K562 (cell line): ENCODE data around the gene SOX15. TPM values are rescaled to one million over a fixed set of nuclear protein-coding genes. Genes with fewer than 3 reads are reported as not detected.

Experiments
- ESRRA ChIP-seq: fragments of 450-650 bp; IDR thresholded peaks from 2 replicates; pipeline ENCODE4 v1.6.1; 2014; ENCODE audit warnings: low read depth, mild to moderate bottlenecking, moderate library complexity, borderline replicate concordance
- FOXK2 ChIP-seq, 2 experiments: fragments of 450-650 bp; IDR thresholded peaks in 1 of 2; conservative IDR thresholded peaks in 1 of 2; 2 replicates each; pipeline ENCODE4 v1.6.1; 2016; ENCODE audit warnings: low read depth in 2 of 2, mild to moderate bottlenecking in 1 of 2
- FOXP1 ChIP-seq: sonication (generic); formaldehyde crosslinking; IDR thresholded peaks from 2 replicates; pipeline ENCODE4 v1.8.0; 2022; ENCODE audit warnings: mild to moderate bottlenecking, missing genetic modification reagents
- GABPB1 ChIP-seq: sonication (generic); formaldehyde crosslinking; IDR thresholded peaks from 2 replicates; pipeline ENCODE4 v1.8.0; 2022; ENCODE audit warnings: mild to moderate bottlenecking, missing genetic modification reagents
- HDAC1 ChIP-seq, 2 experiments: fragments of 450-650 bp; IDR thresholded peaks; 2 replicates each; pipeline ENCODE4 v1.6.1; 2016 to 2017; ENCODE audit warnings: inconsistent platforms in 1 of 2, mild to moderate bottlenecking in 1 of 2, moderate library complexity in 1 of 2
- JUN ChIP-seq, 2 experiments: sonication (generic) in 1 of 2; formaldehyde crosslinking in 1 of 2; IDR thresholded peaks; 2 replicates each; pipeline versions ENCODE4 v1.6.1 to v1.8.0; 2012 to 2022; ENCODE audit warnings: borderline replicate concordance in 2 of 2, mild to moderate bottlenecking in 2 of 2, improper control_type of control experiment in 1 of 2, low read depth in 1 of 2, low read length in 1 of 2, missing genetic modification reagents in 1 of 2
- L3MBTL2 ChIP-seq: fragments of 450-650 bp; IDR thresholded peaks from 2 replicates; pipeline ENCODE4 v1.6.1; 2016; ENCODE audit warnings: mild to moderate bottlenecking, moderate library complexity
- MYC ChIP-seq, 2 experiments: fragments of 250-450 bp in 1 of 2; sonication (Bioruptor Pico) in 1 of 2; IDR thresholded peaks; 2 replicates each; pipeline versions ENCODE4 v1.5.1 to v1.6.1; 2012 to 2021; ENCODE audit warnings: low read depth in 2 of 2, borderline replicate concordance in 1 of 2, improper control_type of control experiment in 1 of 2, low read length in 1 of 2, mild to moderate bottlenecking in 1 of 2, moderate library complexity in 1 of 2
- NFIC ChIP-seq: fragments of 450-650 bp; IDR thresholded peaks from 2 replicates; pipeline ENCODE4 v1.6.1; 2017; ENCODE audit warnings: mild to moderate bottlenecking, inconsistent platforms
- NR2C1 ChIP-seq, 2 experiments: fragments of 450-650 bp; IDR thresholded peaks; 2 replicates each; pipeline ENCODE4 v1.6.1; 2017; ENCODE audit warnings: mild to moderate bottlenecking in 2 of 2, antibody characterized with exemption in 1 of 2, inconsistent platforms in 1 of 2, missing compliant biosample characterization in 1 of 2, missing genetic modification characterization in 1 of 2
- NR2F6 ChIP-seq: fragments of 450-650 bp; formaldehyde crosslinking; IDR thresholded peaks from 2 replicates; pipeline ENCODE4 v1.4.0; 2020; ENCODE audit warnings: mild to moderate bottlenecking
- NR3C1 ChIP-seq: sonication (generic); formaldehyde crosslinking; IDR thresholded peaks from 2 replicates; pipeline ENCODE4 v1.8.1; 2022; ENCODE audit warnings: missing genetic modification reagents
- ZBTB2 ChIP-seq: fragments of 450-650 bp; IDR thresholded peaks from 2 replicates; pipeline ENCODE4 v1.6.1; 2016; ENCODE audit warnings: antibody characterized with exemption
- ZNF143 ChIP-seq: sonication (generic); formaldehyde crosslinking; IDR thresholded peaks from 2 replicates; pipeline ENCODE4 v1.9.0; 2022; ENCODE audit warnings: mild to moderate bottlenecking, missing genetic modification reagents
- ZNF316 ChIP-seq: fragments of 450-650 bp; IDR thresholded peaks from 2 replicates; pipeline ENCODE4 v1.6.1; 2016
- ZNF407 ChIP-seq: fragments of 450-650 bp; IDR thresholded peaks from 2 replicates; pipeline ENCODE4 v1.6.1; 2016; ENCODE audit warnings: low read depth
- polyA plus RNA-seq, 8 experiments: library from polyadenylated mRNA; depleted of rRNA in 4 of 8; stranded (reverse) in 5 of 8; unstranded in 3 of 8; fragments of >200 nt; fragmentation: Nextera tagmentation in 2 of 8; fragmentation: Illumina TruSeq in 1 of 8; extraction: Ambion mirVana in 2 of 8; extraction: Trizol in 1 of 8; gene quantifications; 2 replicates each; pipeline versions ENCODE4 v1.2.1 to v1.2.3, GENCODE V29; 2011 to 2014; ENCODE audit warnings: inconsistent platforms in 1 of 8, missing spikeins in 1 of 8
- total RNA-seq, 7 experiments: library from RNA; depleted of rRNA in 6 of 7; stranded (reverse); fragments of >200 nt in 6 of 7; fragmentation: Illumina TruSeq in 2 of 7; extraction: Trizol in 2 of 7; gene quantifications; 2 replicates each; pipeline versions ENCODE4 v1.2.1 to v1.2.3, GENCODE V29; 2011 to 2021; ENCODE audit warnings: low replicate concordance in 1 of 7

SOX15 gene
- total and polyA plus RNA-seq, 9 of the 15 experiments (the other 6 are each of a cell fraction or from before 2014, with no cell fraction given): 0.07 to 0.33 (median 0.19) TPM; not detected in 5

GRCh38 chr17:7583253-7584109 lies 6.4 kb downstream of the SOX15 start, which contains the start of gene MPDU1 (continued):
- peak; percentile 95 for TF ChIP-seq MYC (IDR thresholded peaks at IDR 0.05; ENCODE audit: low read depth, low read length)
- no peak for TF ChIP-seq MYC (CRISPR knock-in tag; IDR thresholded peaks at IDR 0.05; ENCODE audit: borderline replicate concordance, low read depth)
- peak; percentile 39; the same call in 1 of the 2 replicates for TF ChIP-seq NR3C1
- peak; percentile 72 to 73 for TF ChIP-seq FOXK2 (conservative IDR thresholded peaks at IDR 0.05 in 1 of 2, IDR thresholded peaks at IDR 0.05 in 1 of 2; ENCODE audit: low read depth in 2 of 2)
- TF ChIP-seq ESRRA: no peak; the same call in 1 of the 2 replicates
- TF ChIP-seq ZNF143: no peak; the same call in 1 of the 2 replicates
- TF ChIP-seq NR2C1 (IDR thresholded peaks at IDR 0.05): peak; percentile 59; the same call in 1 of the 2 replicates
- TF ChIP-seq NR2C1 (tag; IDR thresholded peaks at IDR 0.05): peak; percentile 43; the same call in 1 of the 2 replicates
- 0 out of 2 replicates have a peak, but pooled peaks have one; percentile 41 for TF ChIP-seq FOXP1 (CRISPR knock-in tag)
- TF ChIP-seq ZNF316: no peak
- TF ChIP-seq ZNF407: peak; percentile 37; the same call in 1 of the 2 replicates
- TF ChIP-seq JUN (IDR thresholded peaks at IDR 0.05; ENCODE audit: borderline replicate concordance, low read depth, low read length): peak; percentile 40; the same call in 1 of the 2 replicates
- 0 out of 2 replicates have a peak, but pooled peaks have one; percentile 5 for TF ChIP-seq JUN (CRISPR knock-in tag; IDR thresholded peaks at IDR 0.05; ENCODE audit: borderline replicate concordance)
- TF ChIP-seq NFIC: 0 out of 2 replicates have a peak, but pooled peaks have one; percentile 8
- no peak for TF ChIP-seq NR2F6 (CRISPR knock-in tag)
- peak; percentile 92 for TF ChIP-seq GABPB1 (CRISPR knock-in tag)
- TF ChIP-seq ZBTB2: peak; percentile 89
- TF ChIP-seq HDAC1 (IDR thresholded peaks at IDR 0.05): peak in 1 of 2 experiments; percentile 54; a peak in 2 of 4 replicates
- TF ChIP-seq L3MBTL2: peak; percentile 99
